ENCODE results near the gene SPACA9. TPM values are rescaled to one million over a fixed set of nuclear protein-coding genes. Genes with fewer than 3 reads are reported as not detected.

Gene SPACA9
- 4.2 TPM for polyA plus RNA-seq (2013, experiment 1 of 2)
- polyA plus RNA-seq (2013, experiment 2 of 2) = 4.3 TPM

- H4K91ac ChIP-seq (ENCODE audit: low read length) = peak within 1 kb of the TSS; percentile 76
- no peak within 1 kb of the TSS for H3K27ac ChIP-seq (ENCODE audit: low read length, poor library complexity, severe bottlenecking)
- H2AFZ ChIP-seq (ENCODE audit: low read depth, low read length) = peak within 1 kb of the TSS; percentile 100
- H3K18ac ChIP-seq (ENCODE audit: low read depth in 1 of 2, low read length in 2 of 2) = peak within 1 kb of the TSS; percentile 81 to 86
- H3K4ac ChIP-seq (ENCODE audit: low read depth in 1 of 2, low read length in 2 of 2) = peak within 1 kb of the TSS; percentile 55 to 64
- peak within 1 kb of the TSS; percentile 99 for H4K8ac ChIP-seq (ENCODE audit: low read length)
- H3K4me2 ChIP-seq (ENCODE audit: low read length, poor library complexity, severe bottlenecking) = peak within 1 kb of the TSS; percentile 88
- H2BK120ac ChIP-seq (ENCODE audit: low read depth, low read length) = peak within 1 kb of the TSS; percentile 80
- peak within 1 kb of the TSS; percentile 100 for H3K9ac ChIP-seq (ENCODE audit: low read length)
- H3K14ac ChIP-seq (ENCODE audit: low read length in 2 of 2) = peak within 1 kb of the TSS; percentile 49 to 79
- 28% methylated on average over 39 of the region's 42 CpGs for WGBS
- H2BK12ac ChIP-seq (ENCODE audit: low read length in 2 of 2) = no peak within 1 kb of the TSS
- H3K4me3 ChIP-seq (ENCODE audit: insufficient read depth in 1 of 2, low read depth in 1 of 2, low read length in 2 of 2) = peak within 1 kb of the TSS; percentile 93 to 97
- no peak within 1 kb of the TSS for H2AK5ac ChIP-seq (ENCODE audit: low read length, severe bottlenecking)
- DNase-seq = peak; percentile 71
- H3K4me1 ChIP-seq (ENCODE audit: control insufficient read depth, insufficient read depth, low read depth, low read length) = peaks cover 16% of the 10 kb centered on the region
- peak within 1 kb of the TSS; percentile 38 for H2BK15ac ChIP-seq (ENCODE audit: low read depth, poor library complexity, severe bottlenecking)
- peaks cover 0 to 1% of the 10 kb centered on the region in 2 experiments for H3K36me3 ChIP-seq (ENCODE audit: control insufficient read depth in 1 of 2, insufficient read depth in 2 of 2, low read depth in 1 of 2, low read length in 2 of 2)
- H2BK5ac ChIP-seq (ENCODE audit: low read depth, low read length, poor library complexity, severe bottlenecking) = no peak within 1 kb of the TSS
- H3K79me1 ChIP-seq (replicated peaks; ENCODE audit: low read length, poor library complexity, severe bottlenecking) = peaks cover 4% of the 10 kb centered on the region
- no peaks in the 10 kb centered on the region for H3K9me3 ChIP-seq (ENCODE audit: control insufficient read depth, low read length)
- peak within 1 kb of the TSS in 1 of 2 experiments; percentile 14 for H3K23ac ChIP-seq (ENCODE audit: low read length in 2 of 2)
- H3K27me3 ChIP-seq (ENCODE audit: control insufficient read depth in 1 of 2, insufficient read depth in 1 of 2, low read length in 2 of 2) = peaks cover 0 to 25% of the 10 kb centered on the region in 2 experiments
Measured at GRCh38 chr9:132878695-132879456, at the start of gene SPACA9. Gene SPACA9 (plus strand): TSS chr9:132878898. CDS start chr9:132883948, 5,050 bp downstream.

- peaks cover 11 to 29% of the 10 kb centered on the region in 2 experiments for H3K27me3 ChIP-seq (ENCODE audit: control insufficient read depth in 1 of 2, insufficient read depth in 1 of 2, low read length in 2 of 2)
- H2AFZ ChIP-seq (ENCODE audit: low read depth, low read length) = no peak overlapping the region
- no peak overlapping the region for H4K8ac ChIP-seq (ENCODE audit: low read length)
- no peak overlapping the region for H3K4me3 ChIP-seq (ENCODE audit: insufficient read depth in 1 of 2, low read depth in 1 of 2, low read length in 2 of 2)
- no peaks in the 10 kb centered on the region for H3K4me1 ChIP-seq (ENCODE audit: control insufficient read depth, insufficient read depth, low read depth, low read length)
- H4K91ac ChIP-seq (ENCODE audit: low read length) = no peak overlapping the region
- no peak overlapping the region for H3K23ac ChIP-seq (ENCODE audit: low read length in 2 of 2)
- H3K9me3 ChIP-seq (ENCODE audit: control insufficient read depth, low read length) = no peaks in the 10 kb centered on the region
- no peak overlapping the region for H2BK15ac ChIP-seq (ENCODE audit: low read depth, poor library complexity, severe bottlenecking)
- H2BK120ac ChIP-seq (ENCODE audit: low read depth, low read length) = no peak overlapping the region
- no peak overlapping the region for H2BK12ac ChIP-seq (ENCODE audit: low read length in 2 of 2)
- no peaks in the 10 kb centered on the region for H3K36me3 ChIP-seq (ENCODE audit: control insufficient read depth in 1 of 2, insufficient read depth in 2 of 2, low read depth in 1 of 2, low read length in 2 of 2)
- no peak overlapping the region for H3K18ac ChIP-seq (ENCODE audit: low read depth in 1 of 2, low read length in 2 of 2)
- 80% methylated on average over 7 of the region's 9 CpGs for WGBS
- no peak overlapping the region for H3K4me2 ChIP-seq (ENCODE audit: low read length, poor library complexity, severe bottlenecking)
- H3K4ac ChIP-seq (ENCODE audit: low read depth in 1 of 2, low read length in 2 of 2) = no peak overlapping the region
- no peak overlapping the region for H3K14ac ChIP-seq (ENCODE audit: low read length in 2 of 2)
- no peak overlapping the region for H2AK5ac ChIP-seq (ENCODE audit: low read length, severe bottlenecking)
- no peak for DNase-seq
- H3K79me1 ChIP-seq (replicated peaks; ENCODE audit: low read length, poor library complexity, severe bottlenecking) = no peaks in the 10 kb centered on the region
- H3K9ac ChIP-seq (ENCODE audit: low read length) = no peak overlapping the region
- H2BK5ac ChIP-seq (ENCODE audit: low read depth, low read length, poor library complexity, severe bottlenecking) = no peak overlapping the region
- no peak overlapping the region for H3K27ac ChIP-seq (ENCODE audit: low read length, poor library complexity, severe bottlenecking)
Measured at GRCh38 chr9:132832171-132832881, 46.4 kb upstream of the SPACA9 start.

- Histone ChIP-seq H3K79me1 (replicated peaks; ENCODE audit: low read length, poor library complexity, severe bottlenecking) (no peaks in the 10 kb centered on the region), H3K36me3 (ENCODE audit: control insufficient read depth in 1 of 2, insufficient read depth in 2 of 2, low read depth in 1 of 2, low read length in 2 of 2) (no peaks in the 10 kb centered on the region), H3K18ac (ENCODE audit: low read depth in 1 of 2, low read length in 2 of 2) (no peak overlapping the region), H3K9me3 (ENCODE audit: control insufficient read depth, low read length) (no peaks in the 10 kb centered on the region), H4K8ac (ENCODE audit: low read length) (no peak overlapping the region), H3K27me3 (ENCODE audit: control insufficient read depth in 1 of 2, insufficient read depth in 1 of 2, low read length in 2 of 2) (peaks cover 17 to 19% of the 10 kb centered on the region in 2 experiments), H2AFZ (ENCODE audit: low read depth, low read length) (no peak overlapping the region), H2BK12ac (ENCODE audit: low read length in 2 of 2) (no peak overlapping the region), H2AK5ac (ENCODE audit: low read length, severe bottlenecking) (no peak overlapping the region), H3K4ac (ENCODE audit: low read depth in 1 of 2, low read length in 2 of 2) (no peak overlapping the region), H2BK15ac (ENCODE audit: low read depth, poor library complexity, severe bottlenecking) (no peak overlapping the region), H2BK5ac (ENCODE audit: low read depth, low read length, poor library complexity, severe bottlenecking) (no peak overlapping the region), H4K91ac (ENCODE audit: low read length) (no peak overlapping the region), H2BK120ac (ENCODE audit: low read depth, low read length) (no peak overlapping the region), H3K23ac (ENCODE audit: low read length in 2 of 2) (no peak overlapping the region), H3K4me1 (ENCODE audit: control insufficient read depth, insufficient read depth, low read depth, low read length) (no peaks in the 10 kb centered on the region), H3K27ac (ENCODE audit: low read length, poor library complexity, severe bottlenecking) (no peak overlapping the region), H3K14ac (ENCODE audit: low read length in 2 of 2) (no peak overlapping the region), H3K4me2 (ENCODE audit: low read length, poor library complexity, severe bottlenecking) (no peak overlapping the region), H3K9ac (ENCODE audit: low read length) (peak overlapping the region; percentile 1), H3K4me3 (ENCODE audit: insufficient read depth in 1 of 2, low read depth in 1 of 2, low read length in 2 of 2) (no peak overlapping the region)
- WGBS = 82% methylated on average over 24 of the region's 24 CpGs
- DNase-seq = no peak
Measured at GRCh38 chr9:132833550-132834121, 45.1 kb upstream of the SPACA9 start.

- Histone ChIP-seq H3K27me3 (ENCODE audit: control insufficient read depth in 1 of 2, insufficient read depth in 1 of 2, low read length in 2 of 2) (peaks cover 17 to 19% of the 10 kb centered on the region in 2 experiments), H3K4me2 (ENCODE audit: low read length, poor library complexity, severe bottlenecking) (no peak overlapping the region), H3K9ac (ENCODE audit: low read length) (no peak overlapping the region), H2BK12ac (ENCODE audit: low read length in 2 of 2) (no peak overlapping the region), H3K4ac (ENCODE audit: low read depth in 1 of 2, low read length in 2 of 2) (no peak overlapping the region), H2AFZ (ENCODE audit: low read depth, low read length) (no peak overlapping the region), H3K9me3 (ENCODE audit: control insufficient read depth, low read length) (no peaks in the 10 kb centered on the region), H3K23ac (ENCODE audit: low read length in 2 of 2) (no peak overlapping the region), H2BK5ac (ENCODE audit: low read depth, low read length, poor library complexity, severe bottlenecking) (no peak overlapping the region), H3K79me1 (replicated peaks; ENCODE audit: low read length, poor library complexity, severe bottlenecking) (no peaks in the 10 kb centered on the region), H2AK5ac (ENCODE audit: low read length, severe bottlenecking) (no peak overlapping the region), H4K91ac (ENCODE audit: low read length) (no peak overlapping the region), H3K4me1 (ENCODE audit: control insufficient read depth, insufficient read depth, low read depth, low read length) (peaks cover under 1% of the 10 kb centered on the region), H3K36me3 (ENCODE audit: control insufficient read depth in 1 of 2, insufficient read depth in 2 of 2, low read depth in 1 of 2, low read length in 2 of 2) (no peaks in the 10 kb centered on the region), H2BK120ac (ENCODE audit: low read depth, low read length) (no peak overlapping the region), H3K18ac (ENCODE audit: low read depth in 1 of 2, low read length in 2 of 2) (no peak overlapping the region), H4K8ac (ENCODE audit: low read length) (no peak overlapping the region), H2BK15ac (ENCODE audit: low read depth, poor library complexity, severe bottlenecking) (no peak overlapping the region), H3K4me3 (ENCODE audit: insufficient read depth in 1 of 2, low read depth in 1 of 2, low read length in 2 of 2) (no peak overlapping the region), H3K14ac (ENCODE audit: low read length in 2 of 2) (no peak overlapping the region), H3K27ac (ENCODE audit: low read length, poor library complexity, severe bottlenecking) (no peak overlapping the region)
- WGBS = 85% methylated on average over 7 of the region's 7 CpGs
- DNase-seq = no peak
Measured at GRCh38 chr9:132834343-132834742, 44.4 kb upstream of the SPACA9 start.

All from mesenchymal stem cell (in vitro differentiated cells and primary cell).